ENCODE measurements around the gene OCIAD1. TPM values are rescaled to one million over a fixed set of nuclear protein-coding genes. Genes with fewer than 3 reads are reported as not detected.
"Not testable (repeated sequence)": the region's sequence is repeated elsewhere in the genome, so short reads cannot be mapped to it uniquely, and the experiment has no call there.

OCIAD1 gene
- total RNA-seq, 8 experiments from 2014 or later = 148 to 229 (median 187) TPM

DNA sequence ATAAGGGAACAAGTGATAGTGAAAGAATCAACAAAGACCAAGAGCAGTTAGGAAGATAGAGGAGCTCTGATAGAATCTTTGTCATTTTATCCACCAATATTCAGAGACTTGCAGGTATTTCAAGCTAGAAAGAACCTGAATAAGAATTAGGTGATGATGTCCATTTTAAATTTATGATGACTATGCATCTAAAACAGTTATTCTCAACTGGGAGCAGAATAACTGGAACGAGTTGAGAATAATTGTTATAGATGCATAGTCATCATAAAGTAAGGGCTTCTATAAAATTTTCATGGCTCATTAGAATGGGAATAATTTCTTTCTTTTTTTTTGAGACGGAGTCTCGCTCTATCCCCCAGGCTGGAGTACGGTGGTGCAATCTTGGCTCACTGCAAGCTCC lies 5.8 kb downstream of the OCIAD1 start:
- H3K4me3 ChIP-seq = no peak overlapping the region
- peaks cover 8 to 15% of the 10 kb centered on the region in 2 donors for H3K4me1 ChIP-seq (replicated peaks in 1 of 2)
- H3K27ac ChIP-seq = no peak overlapping the region
- 80 to 100% (median 92%) methylated on average over 1 to 4 of the region's 4 CpGs; no CpG with 5 or more reads in 4 of the 10 experiments for WGBS, 10 experiments
- ATAC-seq (replicated peaks in 6 of 8) = no peak
- in situ Hi-C loops (cut with MboI; ENCODE audit: low pct_unique_long_range_greater_than_20kb in 2 of 9, low sequenced_read_pairs in 9 of 9, unreplicated experiment in 9 of 9) = no loop called here

- Histone ChIP-seq H3K4me3 (no peak overlapping the region), H3K4me1 (replicated peaks in 1 of 2) (no peaks in the 10 kb centered on the region), H3K27ac (no peak overlapping the region)
- no peak for ATAC-seq (replicated peaks in 6 of 8)
- in situ Hi-C loops (cut with MboI; ENCODE audit: low pct_unique_long_range_greater_than_20kb in 2 of 9, low sequenced_read_pairs in 9 of 9, unreplicated experiment in 9 of 9) = no loop called here
- WGBS, 10 experiments = 59 to 100% (median 95%) methylated on average over 2 to 8 of the region's 9 CpGs
These were observed 10.3 kb downstream of the OCIAD1 start for GRCh38 chr4:48841045-48841827.

DNA sequence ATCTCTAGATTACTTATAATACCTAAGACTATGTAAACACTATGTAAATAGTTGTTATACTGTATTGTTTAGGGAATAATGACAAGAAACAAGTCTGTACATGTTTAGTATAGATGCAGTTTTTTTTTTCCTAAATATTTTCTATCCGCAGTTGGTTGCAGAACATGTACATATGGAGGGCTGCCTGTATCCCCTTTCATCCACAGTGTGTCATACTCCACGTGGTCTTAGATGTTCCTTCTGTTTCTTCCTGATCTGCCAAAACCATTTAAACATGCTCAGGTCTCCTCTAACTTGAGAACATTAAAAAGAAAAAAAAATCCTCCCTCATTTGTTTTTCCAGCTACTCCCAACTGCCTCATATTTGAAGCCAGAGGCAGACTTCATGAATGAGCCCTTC lies 14.0 kb downstream of the OCIAD1 start:
- Histone ChIP-seq H3K27ac (no peak overlapping the region), H3K4me3 (no peak overlapping the region), H3K4me1 (replicated peaks in 1 of 2) (no peaks in the 10 kb centered on the region)
- ATAC-seq (replicated peaks in 6 of 8) = peak in 2 of 8 experiments; percentile 43 to 57
- 45 to 100% (median 90%) methylated on average over 2 of the region's 2 CpGs; no CpG with 5 or more reads in 3 of the 10 experiments for WGBS, 10 experiments
- in situ Hi-C loops (cut with MboI; ENCODE audit: low pct_unique_long_range_greater_than_20kb in 2 of 9, low sequenced_read_pairs in 9 of 9, unreplicated experiment in 9 of 9) = no loop called here

DNA sequence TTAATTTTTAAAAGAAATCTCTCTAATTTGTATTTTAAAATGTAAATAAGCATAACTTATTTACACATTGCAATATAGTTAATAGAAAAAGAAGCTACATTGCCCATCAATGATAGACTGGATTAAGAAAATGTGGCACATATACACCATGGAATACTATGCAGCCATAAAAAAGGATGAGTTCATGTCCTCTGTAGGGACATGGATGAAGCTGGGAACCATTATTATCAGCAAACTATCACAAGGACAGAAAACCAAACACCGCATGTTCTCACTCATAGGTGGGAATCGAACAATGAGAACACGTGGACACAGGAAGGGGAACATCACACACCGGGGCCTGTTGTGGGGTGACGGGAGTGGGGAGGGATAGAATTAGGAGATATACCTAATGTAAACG lies 17.9 kb downstream of the OCIAD1 start:
- in situ Hi-C loops (cut with MboI; ENCODE audit: low pct_unique_long_range_greater_than_20kb in 2 of 9, low sequenced_read_pairs in 9 of 9, unreplicated experiment in 9 of 9); ATAC-seq (replicated peaks in 6 of 8); H3K27ac ChIP-seq; H3K4me3 ChIP-seq; H3K4me1 ChIP-seq (replicated peaks in 1 of 2): not testable (repeated sequence)
- 93 to 100% (median 100%) methylated on average over 1 to 5 of the region's 6 CpGs; no CpG with 5 or more reads in 4 of the 10 experiments for WGBS, 10 experiments

DNA sequence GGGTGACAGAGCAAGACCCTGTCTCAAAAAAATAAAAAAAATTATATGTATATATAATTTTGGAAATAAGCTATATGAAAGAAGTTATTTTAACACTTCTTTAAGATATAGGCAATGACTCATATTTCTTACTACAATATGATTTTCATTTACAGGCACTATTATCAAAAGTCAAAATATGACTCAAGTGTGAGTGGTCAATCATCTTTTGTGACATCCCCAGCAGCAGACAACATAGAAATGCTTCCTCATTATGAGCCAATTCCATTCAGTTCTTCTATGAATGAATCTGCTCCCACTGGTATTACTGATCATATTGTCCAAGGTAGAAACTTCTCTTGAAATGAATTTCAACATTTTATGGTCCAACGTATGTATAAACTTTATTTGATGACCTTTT lies 20.8 kb downstream of the OCIAD1 start:
- 83 to 100% (median 100%) methylated on average over 1 of the region's 1 CpG; no CpG with 5 or more reads in 1 of the 10 experiments for WGBS, 10 experiments
- Histone ChIP-seq H3K27ac (no peak overlapping the region), H3K4me1 (replicated peaks in 1 of 2) (no peaks in the 10 kb centered on the region), H3K4me3 (no peak overlapping the region)
- in situ Hi-C loops (cut with MboI; ENCODE audit: low pct_unique_long_range_greater_than_20kb in 2 of 9, low sequenced_read_pairs in 9 of 9, unreplicated experiment in 9 of 9) = loop anchor here in 1 of 9 experiments (25.0 kb wide), 1 partner anchor 111 kb away; no protein-coding TSS in a partner anchor
- no peak for ATAC-seq (replicated peaks in 6 of 8)

GRCh38 chr4:48853604-48854394 lies 22.9 kb downstream of the OCIAD1 start:
- in situ Hi-C loops (cut with MboI; ENCODE audit: low pct_unique_long_range_greater_than_20kb in 2 of 9, low sequenced_read_pairs in 9 of 9, unreplicated experiment in 9 of 9) = loop anchor here in 1 of 9 experiments (25.0 kb wide), 1 partner anchor 109 kb away; no protein-coding TSS in a partner anchor
- ATAC-seq (replicated peaks in 6 of 8) = no peak
- no peak overlapping the region for H3K4me3 ChIP-seq
- 91 to 100% (median 96%) methylated on average over 1 to 4 of the region's 4 CpGs for WGBS, 10 experiments
- no peaks in the 10 kb centered on the region for H3K4me1 ChIP-seq (replicated peaks in 1 of 2)
- H3K27ac ChIP-seq = no peak overlapping the region

- Histone ChIP-seq H3K27ac (no peak overlapping the region), H3K4me3 (no peak overlapping the region), H3K4me1 (replicated peaks in 1 of 2) (no peaks in the 10 kb centered on the region)
- in situ Hi-C loops (cut with MboI; ENCODE audit: low pct_unique_long_range_greater_than_20kb in 2 of 9, low sequenced_read_pairs in 9 of 9, unreplicated experiment in 9 of 9) = loop anchor here in 1 of 9 experiments (25.0 kb wide), 1 partner anchor 108 kb away; no protein-coding TSS in a partner anchor
- 80 to 100% (median 100%) methylated on average over 1 of the region's 1 CpG; no CpG with 5 or more reads in 3 of the 10 experiments for WGBS, 10 experiments
- ATAC-seq (replicated peaks in 6 of 8) = no peak
These were observed 23.5 kb downstream of the OCIAD1 start for GRCh38 chr4:48854395-48854683.

DNA sequence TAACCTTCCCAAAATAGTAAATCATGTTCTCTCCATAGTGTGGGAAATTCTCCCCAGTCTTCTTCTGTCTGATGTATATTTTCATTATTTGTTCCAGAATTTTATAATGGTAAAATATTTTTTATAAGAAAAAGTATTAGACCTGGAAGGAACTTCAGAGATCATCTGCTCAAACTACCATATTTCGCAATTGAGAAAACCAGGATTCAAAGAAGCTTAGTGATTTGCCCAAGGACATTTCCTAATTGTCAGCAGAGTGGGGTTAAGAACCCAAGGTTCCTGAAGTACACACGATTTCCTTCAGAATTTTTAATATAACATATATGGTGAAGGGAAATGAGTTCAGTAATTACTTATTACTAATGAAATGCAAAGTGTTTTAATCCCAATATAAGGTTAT lies 24.1 kb downstream of the OCIAD1 start:
- in situ Hi-C loops (cut with MboI; ENCODE audit: low pct_unique_long_range_greater_than_20kb in 2 of 9, low sequenced_read_pairs in 9 of 9, unreplicated experiment in 9 of 9) = loop anchor here in 1 of 9 experiments (25.0 kb wide), 1 partner anchor 107 kb away; no protein-coding TSS in a partner anchor
- H3K4me1 ChIP-seq (replicated peaks in 1 of 2) = no peaks in the 10 kb centered on the region
- WGBS, 10 experiments = 77 to 100% (median 95%) methylated on average over 1 to 2 of the region's 2 CpGs; no CpG with 5 or more reads in 1 of the 10 experiments
- no peak overlapping the region for H3K4me3 ChIP-seq
- no peak for ATAC-seq (replicated peaks in 6 of 8)
- no peak overlapping the region for H3K27ac ChIP-seq

DNA sequence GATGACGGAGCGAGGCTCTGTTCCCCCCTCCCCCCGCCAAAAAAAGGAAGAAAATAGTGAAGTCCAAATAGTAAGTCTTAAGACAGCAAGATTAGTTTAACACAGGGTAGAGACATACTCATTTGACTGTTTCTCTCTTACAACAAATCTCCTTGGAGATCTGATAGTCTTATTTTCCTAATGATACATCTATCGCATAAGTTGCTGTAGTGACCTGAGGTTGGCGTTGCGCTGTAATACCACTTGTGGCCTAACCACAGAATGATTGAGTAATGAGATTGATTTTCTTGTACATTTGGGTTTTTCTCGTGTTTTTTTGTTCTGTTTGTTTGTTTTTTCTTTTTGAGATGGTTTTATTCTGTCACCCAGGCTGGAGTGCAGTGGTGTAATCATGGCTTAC lies 27.2 kb downstream of the OCIAD1 start:
- WGBS, 10 experiments = 80 to 100% (median 96%) methylated on average over 1 to 6 of the region's 7 CpGs; no CpG with 5 or more reads in 1 of the 10 experiments

DNA sequence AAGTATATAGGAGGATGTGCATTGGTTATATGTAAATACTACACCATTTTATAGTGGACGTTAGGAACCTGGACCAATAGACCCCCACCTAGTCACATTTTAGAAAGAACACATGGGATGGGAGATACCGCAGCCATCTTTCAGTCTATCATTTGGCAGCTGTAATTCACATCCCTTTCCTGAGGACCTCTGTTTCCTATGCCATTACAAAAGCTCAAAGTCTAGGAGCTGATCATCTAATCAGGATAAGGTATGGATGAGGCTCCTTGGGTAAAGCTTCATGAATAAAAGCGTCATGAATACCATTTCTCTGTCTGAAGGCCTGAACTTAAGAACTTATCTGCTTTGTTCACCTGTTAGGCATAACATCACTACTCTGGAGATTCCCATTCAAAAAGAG lies 31.1 kb downstream of the OCIAD1 start:
- H3K4me3 ChIP-seq = no peak overlapping the region
- in situ Hi-C loops (cut with MboI; ENCODE audit: low pct_unique_long_range_greater_than_20kb in 2 of 9, low sequenced_read_pairs in 9 of 9, unreplicated experiment in 9 of 9) = loop anchor here in 1 of 9 experiments (25.0 kb wide), 1 partner anchor 100 kb away; no protein-coding TSS in a partner anchor
- H3K4me1 ChIP-seq (replicated peaks in 1 of 2) = no peaks in the 10 kb centered on the region
- WGBS, 10 experiments = 67 to 100% (median 100%) methylated on average over 1 to 2 of the region's 3 CpGs; no CpG with 5 or more reads in 2 of the 10 experiments
- no peak for ATAC-seq (replicated peaks in 6 of 8)
- no peak overlapping the region for H3K27ac ChIP-seq

More for the DNA sequence above, 27.2 kb downstream of the OCIAD1 start:
- Histone ChIP-seq H3K27ac (no peak overlapping the region), H3K4me3 (no peak overlapping the region), H3K4me1 (replicated peaks in 1 of 2) (no peaks in the 10 kb centered on the region)
- in situ Hi-C loops (cut with MboI; ENCODE audit: low pct_unique_long_range_greater_than_20kb in 2 of 9, low sequenced_read_pairs in 9 of 9, unreplicated experiment in 9 of 9) = loop anchor here in 1 of 9 experiments (25.0 kb wide), 1 partner anchor 104 kb away; no protein-coding TSS in a partner anchor
- ATAC-seq (replicated peaks in 6 of 8) = no peak

GRCh38 chr4:48862661-48863060 lies 31.8 kb downstream of the OCIAD1 start:
- Histone ChIP-seq H3K4me1 (replicated peaks in 1 of 2) (no peaks in the 10 kb centered on the region), H3K4me3 (no peak overlapping the region), H3K27ac (no peak overlapping the region)
- WGBS, 10 experiments = 0 to 100% (median 63%) methylated on average over 1 of the region's 1 CpG; no CpG with 5 or more reads in 2 of the 10 experiments
- in situ Hi-C loops (cut with MboI; ENCODE audit: low pct_unique_long_range_greater_than_20kb in 2 of 9, low sequenced_read_pairs in 9 of 9, unreplicated experiment in 9 of 9) = loop anchor here in 1 of 9 experiments (25.0 kb wide), 1 partner anchor 100 kb away; no protein-coding TSS in a partner anchor
- no peak for ATAC-seq (replicated peaks in 6 of 8)

- no peak for ATAC-seq (replicated peaks in 6 of 8)
- WGBS, 10 experiments = 50 to 93% (median 85%) methylated on average over 1 to 4 of the region's 4 CpGs
- no peak overlapping the region for H3K4me3 ChIP-seq
These were observed 32.8 kb downstream of the OCIAD1 start for GRCh38 chr4:48863728-48864127.

DNA sequence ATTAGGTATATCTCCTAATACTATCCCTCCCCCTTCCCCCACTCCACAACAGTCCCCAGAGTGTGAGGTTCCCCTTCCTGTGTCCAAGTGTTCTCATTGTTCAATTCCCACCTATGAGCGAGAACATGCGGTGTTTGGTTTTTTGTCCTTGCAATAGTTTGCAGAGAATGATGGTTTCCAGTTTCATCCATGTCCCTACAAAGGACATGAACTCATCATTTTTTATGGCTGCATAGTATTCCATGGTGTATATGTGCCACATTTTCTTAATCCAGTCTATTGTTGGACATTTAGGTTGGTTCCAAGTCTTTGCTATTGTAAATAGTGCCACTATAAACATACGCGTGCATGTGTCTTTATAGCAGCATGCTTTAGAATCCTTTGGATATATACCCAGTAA lies 33.8 kb downstream of the OCIAD1 start:
- H3K27ac ChIP-seq; H3K4me3 ChIP-seq; H3K4me1 ChIP-seq (replicated peaks in 1 of 2); ATAC-seq (replicated peaks in 6 of 8): not testable (repeated sequence)
- WGBS, 10 experiments = 100% methylated on average over 1 to 2 of the region's 4 CpGs; no CpG with 5 or more reads in 8 of the 10 experiments
- in situ Hi-C loops (cut with MboI; ENCODE audit: low pct_unique_long_range_greater_than_20kb in 2 of 9, low sequenced_read_pairs in 9 of 9, unreplicated experiment in 9 of 9) = loop anchor here in 1 of 9 experiments (25.0 kb wide), 1 partner anchor 98 kb away; no protein-coding TSS in a partner anchor

More at GRCh38 chr4:48863728-48864127, 32.8 kb downstream of the OCIAD1 start:
- no peak overlapping the region for H3K27ac ChIP-seq
- in situ Hi-C loops (cut with MboI; ENCODE audit: low pct_unique_long_range_greater_than_20kb in 2 of 9, low sequenced_read_pairs in 9 of 9, unreplicated experiment in 9 of 9) = loop anchor here in 1 of 9 experiments (25.0 kb wide), 1 partner anchor 99 kb away; no protein-coding TSS in a partner anchor
- no peaks in the 10 kb centered on the region for H3K4me1 ChIP-seq (replicated peaks in 1 of 2)
